GM20431 (cell line): ENCODE measurements around the gene GPX6.
"Not testable (repeated sequence)": the region's sequence is repeated elsewhere in the genome, so short reads cannot be mapped to it uniquely, and the experiment has no call there.

ENCODE experiments used
- in situ Hi-C: fragments of 300-500 bp; cut with MseI, MboI; formaldehyde crosslinking; loops from one replicate; pipeline ENCODE4 v1.15.0; 2020; ENCODE audit warnings: low sequenced_read_pairs; ENCODE audit not compliant: unreplicated experiment

Gene GPX6

DNA sequence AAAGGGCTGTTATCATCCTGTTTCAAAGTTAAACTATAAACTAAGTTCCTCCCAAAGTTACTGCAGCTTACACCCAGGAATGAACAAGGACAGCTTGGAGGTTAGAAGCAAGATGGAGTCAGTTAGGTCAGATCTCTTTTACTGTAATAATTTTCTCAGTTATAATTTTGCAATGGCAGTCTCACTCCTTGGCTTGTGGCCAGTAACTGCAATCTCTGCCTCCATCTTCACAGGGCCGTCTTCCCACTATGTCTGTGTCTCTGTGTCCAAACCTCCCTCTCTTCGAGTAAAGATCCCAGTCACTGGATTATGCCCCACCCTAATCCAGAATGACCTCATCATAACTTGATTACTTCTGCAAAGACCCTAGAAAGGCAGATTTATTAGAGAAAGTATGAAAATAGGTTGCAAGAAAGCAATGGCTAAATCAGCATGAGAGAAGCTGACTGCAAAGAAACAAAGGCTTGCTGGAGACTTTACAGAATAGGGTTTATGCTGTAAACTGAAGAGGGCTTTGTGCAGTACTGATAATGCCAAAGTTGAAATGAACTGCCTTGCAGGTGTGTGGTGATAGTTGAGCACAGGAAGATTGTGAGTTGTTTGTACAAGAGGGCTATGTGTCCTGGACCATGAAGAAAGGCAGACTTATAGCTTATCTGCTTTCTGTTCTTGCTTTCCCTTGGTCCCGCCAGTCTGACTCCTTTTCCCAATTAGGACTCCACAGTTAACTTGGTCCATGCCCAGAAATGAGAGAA lies 28.4 kb downstream of the GPX6 start:
- in situ Hi-C loops: no loop called here

DNA sequence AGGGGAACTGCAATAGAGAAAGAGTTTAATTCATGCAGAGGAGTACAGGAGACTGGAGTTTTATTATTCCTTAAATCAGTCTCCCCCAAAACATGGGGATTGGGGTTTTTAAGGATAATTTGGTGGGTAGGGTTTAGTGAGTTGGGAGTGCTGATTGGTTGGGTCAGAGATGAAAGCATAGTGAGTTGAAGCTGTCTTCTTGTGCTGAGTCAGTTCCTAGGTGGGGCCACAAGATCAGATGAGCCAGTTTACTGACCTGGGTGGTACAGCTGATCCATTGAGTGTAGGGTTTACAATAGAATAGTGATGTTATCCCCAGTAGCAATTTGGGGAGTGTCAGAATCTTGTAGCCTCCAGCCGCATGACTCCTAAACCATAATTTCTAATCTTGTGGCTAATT lies 29.1 kb downstream of the GPX6 start:
- in situ Hi-C loops: no loop called here

DNA sequence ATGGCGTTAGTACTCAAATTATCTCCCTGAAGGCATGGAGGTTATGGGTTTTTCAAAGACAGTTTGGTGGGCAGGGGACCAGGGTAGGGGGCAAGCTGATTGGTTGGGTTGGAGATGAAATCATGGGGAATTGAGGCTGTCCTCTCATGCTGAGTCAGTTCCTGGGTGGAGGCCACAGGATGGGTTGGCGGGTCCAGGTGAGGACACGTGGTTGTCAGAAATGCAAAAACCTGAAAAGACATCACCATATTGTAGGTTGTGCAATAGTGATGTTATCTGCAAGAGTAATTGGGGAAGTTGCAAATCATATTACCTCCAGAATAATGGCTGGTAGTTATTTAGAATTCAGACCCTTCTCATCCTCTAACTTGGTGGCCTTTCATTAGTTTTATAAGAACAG lies 30.1 kb downstream of the GPX6 start:
- in situ Hi-C loops: no loop called here

DNA sequence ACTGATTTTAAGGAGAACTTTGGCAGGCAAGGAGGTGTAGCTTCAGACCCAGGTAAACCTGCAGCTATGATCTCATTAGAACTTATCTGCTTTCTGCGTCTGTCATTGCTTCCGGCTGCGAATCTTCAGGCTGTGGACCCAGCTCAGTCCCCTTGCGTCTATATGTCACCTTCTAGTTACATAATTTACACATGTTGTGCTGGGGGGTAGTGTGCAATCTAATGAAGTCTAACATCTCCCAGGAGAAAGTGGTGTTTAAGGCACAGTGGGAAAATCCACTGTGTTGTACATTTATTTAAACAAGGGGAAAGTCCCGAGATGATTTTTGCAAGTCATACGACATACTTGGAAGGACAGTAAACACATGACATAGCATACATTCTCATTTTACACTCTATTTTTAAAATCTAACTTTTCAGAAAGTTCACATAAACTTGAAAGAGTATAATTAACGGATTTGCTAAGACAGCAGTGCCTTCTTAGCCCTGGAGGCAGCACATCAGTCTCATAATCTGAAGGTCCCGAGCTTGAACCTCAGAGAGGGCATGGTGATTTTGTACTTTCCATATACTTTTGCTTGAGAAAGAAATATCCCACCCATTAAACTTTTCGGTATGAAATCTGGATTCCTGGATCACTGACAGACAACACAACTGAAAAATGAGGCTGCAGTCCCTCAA lies 35.2 kb downstream of the GPX6 start:
- in situ Hi-C loops: no loop called here

DNA sequence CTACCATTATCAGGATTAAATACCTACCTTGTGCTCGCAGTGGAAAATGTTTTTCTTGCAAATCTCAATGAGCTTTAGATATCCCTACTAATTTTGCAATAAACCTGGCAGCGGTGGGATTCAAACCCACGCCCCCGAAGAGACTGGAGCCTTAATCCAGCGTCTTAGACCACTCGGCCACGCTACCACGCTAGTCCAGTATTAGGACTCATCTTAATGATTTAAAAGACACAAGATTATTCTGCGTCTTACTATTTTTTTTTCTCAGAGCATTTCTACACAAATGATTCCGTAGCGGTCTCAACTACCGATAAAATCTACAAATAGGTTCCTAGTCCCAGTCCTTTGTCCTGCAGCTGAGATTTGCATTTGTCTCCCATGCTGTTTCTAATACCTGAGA lies 37.1 kb downstream of the GPX6 start:
- in situ Hi-C loops: no loop called here

DNA sequence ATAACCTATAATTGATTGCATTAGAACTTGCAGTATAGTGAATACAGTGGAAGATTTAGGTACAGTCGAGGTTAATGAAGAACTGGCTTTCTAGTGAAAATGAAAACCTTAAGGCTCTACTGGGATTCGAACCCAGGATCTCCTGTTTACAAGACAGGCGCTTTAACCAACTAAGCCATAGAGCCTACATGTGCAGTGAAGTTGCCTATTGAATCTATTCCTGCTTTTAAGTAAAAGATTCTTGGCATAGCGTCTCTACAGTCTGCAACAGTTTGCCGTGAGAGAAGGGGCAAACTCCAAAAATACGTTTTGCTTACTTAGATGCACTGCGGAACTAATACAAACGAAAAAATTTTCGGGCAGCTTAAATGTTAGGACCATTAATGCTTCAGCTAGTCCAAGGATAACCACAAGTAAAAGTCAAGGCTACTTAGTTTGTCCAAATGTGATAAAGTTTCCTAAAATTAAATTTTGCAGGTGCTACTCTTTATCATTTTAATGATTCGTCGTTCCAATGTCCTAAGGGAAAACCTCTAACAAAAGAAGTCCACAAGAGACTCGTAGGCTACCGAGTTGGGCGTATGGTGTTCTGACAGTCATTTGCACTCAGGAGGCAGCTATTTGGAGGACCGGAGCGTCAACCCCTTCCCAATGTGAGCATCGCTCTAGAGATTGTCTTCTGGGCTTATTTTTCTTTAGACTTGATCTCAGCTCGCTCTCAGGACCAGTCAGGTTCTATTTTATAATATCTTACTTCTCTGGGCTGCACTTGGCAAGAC lies 41.0 kb downstream of the GPX6 start:
- in situ Hi-C loops: no loop called here

DNA sequence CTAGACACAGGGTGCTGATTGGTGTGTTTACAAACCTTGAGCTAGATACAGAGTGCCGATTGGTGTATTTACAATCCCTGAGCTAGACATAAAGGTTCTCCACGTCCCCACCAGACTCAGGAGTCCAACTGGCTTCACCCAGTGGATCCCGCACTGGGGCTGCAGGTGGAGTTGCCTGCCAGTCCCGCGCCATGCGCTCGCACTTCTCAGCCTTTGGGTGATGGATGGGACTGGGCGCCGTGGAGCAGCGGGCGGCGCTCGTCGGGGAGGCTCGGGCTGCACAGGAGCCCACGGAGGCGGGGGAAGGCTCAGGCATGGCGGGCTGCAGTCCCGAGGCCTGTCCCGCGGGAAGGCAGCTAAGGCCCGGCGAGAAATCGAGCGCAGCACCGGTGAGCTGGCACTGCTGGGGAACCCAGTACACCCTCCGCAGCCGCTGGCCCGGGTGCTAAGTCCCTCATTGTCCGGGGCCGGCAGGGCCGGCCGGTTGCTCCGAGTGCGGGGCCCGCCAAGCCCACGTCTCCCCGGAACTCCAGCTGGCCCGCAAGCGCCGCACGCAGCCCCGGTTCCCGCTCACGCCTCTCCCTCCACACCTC lies 46.3 kb downstream of the GPX6 start:
- in situ Hi-C loops: not testable (repeated sequence)

DNA sequence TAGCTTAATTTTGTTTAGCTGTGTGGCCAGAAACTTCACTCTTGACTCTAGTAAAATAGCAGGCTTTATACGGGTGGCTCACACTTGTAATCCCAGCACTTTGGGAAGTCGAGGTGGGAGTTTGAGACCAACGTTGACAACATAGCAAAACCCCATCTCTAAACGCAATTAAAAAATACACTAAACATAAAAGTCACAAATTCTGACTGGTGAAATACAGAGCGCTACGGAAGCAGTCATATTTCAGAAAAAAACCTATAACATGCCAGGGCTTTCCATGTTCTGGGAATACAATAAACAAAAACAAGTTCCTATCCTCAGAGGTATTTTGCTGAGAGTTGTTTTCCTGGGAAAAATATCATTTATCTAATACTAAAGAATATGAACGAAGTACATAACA lies 47.5 kb downstream of the GPX6 start:
- in situ Hi-C loops: no loop called here

DNA sequence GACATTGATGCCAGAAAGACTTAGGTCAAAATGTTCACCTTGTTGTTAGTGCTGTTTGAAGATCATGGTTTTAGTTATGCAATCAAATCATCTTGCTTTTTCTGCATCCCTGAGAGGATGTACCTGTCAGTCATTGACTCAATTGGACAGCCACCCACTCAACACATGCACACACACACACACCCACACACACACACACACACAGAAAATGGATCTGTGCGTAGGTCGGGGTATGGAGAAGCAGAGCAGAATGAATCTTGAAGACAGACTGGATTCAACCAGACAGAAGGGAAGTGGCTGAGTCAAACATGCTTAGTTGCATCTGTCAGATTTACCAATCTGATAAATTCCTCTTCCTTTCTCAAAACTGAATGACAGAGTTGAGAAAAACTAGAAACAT lies 53.2 kb downstream of the GPX6 start:
- in situ Hi-C loops: no loop called here

DNA sequence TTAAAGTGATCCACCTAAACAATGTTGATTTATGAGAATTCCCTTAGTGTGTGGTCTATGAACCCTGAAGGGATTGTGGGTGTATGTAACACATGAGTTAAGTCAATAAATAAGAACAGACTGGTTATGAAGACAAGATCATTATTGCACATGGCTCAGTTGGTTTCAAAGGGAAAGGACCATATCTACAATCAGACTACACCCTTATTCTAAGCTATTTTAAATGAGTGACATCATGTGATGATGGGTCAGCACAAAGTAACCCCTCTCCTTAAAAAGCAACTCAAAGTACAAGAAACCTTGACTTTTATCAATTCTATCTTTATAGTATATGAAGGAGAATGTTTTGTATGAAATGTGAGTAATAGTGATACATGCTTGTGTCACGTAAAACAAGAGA lies 57.0 kb downstream of the GPX6 start:
- in situ Hi-C loops: no loop called here
